Activated T-cell treated with anti-CD3 and anti-CD28 coated beads, Interleukin-2, amount 50 U/mL, for 1 hour (primary cell): ENCODE data around the gene TBCD.
A peak's percentile ranks its signal among the peaks of the same experiment; 100 is the strongest.
"Not testable (repeated sequence)": the region's sequence is repeated elsewhere in the genome, so short reads cannot be mapped to it uniquely, and the experiment has no call there.

Experiments
- DNase-seq: peaks from one replicate; pipeline ENCODE4 v3.0.0-alpha.2; 2020

TBCD gene

DNA sequence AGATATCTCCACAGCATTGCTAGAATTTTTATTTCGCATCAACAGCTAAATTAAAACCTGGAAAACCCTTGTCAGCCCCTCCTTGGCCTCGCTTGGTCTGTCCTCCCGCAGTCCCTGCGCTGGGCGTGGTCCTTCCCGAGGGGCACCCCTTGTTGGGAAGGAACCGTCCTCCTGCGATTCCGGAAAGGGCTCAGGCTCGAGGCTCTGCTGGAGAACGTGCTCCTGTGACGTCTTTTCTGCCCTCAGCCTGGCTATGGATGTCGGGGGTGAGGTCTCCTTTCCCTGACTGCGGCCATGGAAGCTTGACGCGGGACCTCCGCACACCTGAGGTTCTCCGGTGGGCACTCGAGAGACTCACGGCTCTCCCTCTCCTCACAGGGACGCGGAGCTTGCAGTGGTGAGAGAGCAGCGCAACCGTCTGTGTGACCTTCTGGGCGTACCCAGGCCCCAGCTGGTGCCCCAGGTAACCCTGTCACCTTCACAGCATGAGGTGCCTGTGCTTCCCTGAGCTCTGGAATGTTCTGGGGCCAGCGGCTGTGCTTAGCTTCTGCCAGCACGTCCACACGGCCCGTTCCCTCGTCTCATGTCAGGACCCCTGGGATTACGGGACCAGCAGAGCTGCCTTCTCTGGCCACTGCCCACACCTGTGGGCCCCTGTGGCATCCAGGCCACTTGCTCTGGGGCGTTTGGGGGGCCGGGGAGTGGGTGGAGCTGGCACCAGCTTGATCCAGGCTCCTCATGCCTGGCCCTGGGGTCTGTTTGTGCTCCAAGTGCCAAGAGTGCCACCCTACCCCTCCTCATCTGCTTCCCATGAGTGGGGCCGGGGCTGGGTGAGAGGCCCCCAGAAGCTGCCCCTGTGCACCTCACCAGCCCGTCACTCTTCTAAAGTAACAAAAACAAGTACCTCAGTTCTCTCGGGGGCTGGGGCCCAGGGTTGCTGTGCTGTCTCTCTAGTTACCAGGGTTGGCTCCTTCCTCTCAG, 189.4 kb downstream of the TBCD start:
- no peak for DNase-seq

DNA sequence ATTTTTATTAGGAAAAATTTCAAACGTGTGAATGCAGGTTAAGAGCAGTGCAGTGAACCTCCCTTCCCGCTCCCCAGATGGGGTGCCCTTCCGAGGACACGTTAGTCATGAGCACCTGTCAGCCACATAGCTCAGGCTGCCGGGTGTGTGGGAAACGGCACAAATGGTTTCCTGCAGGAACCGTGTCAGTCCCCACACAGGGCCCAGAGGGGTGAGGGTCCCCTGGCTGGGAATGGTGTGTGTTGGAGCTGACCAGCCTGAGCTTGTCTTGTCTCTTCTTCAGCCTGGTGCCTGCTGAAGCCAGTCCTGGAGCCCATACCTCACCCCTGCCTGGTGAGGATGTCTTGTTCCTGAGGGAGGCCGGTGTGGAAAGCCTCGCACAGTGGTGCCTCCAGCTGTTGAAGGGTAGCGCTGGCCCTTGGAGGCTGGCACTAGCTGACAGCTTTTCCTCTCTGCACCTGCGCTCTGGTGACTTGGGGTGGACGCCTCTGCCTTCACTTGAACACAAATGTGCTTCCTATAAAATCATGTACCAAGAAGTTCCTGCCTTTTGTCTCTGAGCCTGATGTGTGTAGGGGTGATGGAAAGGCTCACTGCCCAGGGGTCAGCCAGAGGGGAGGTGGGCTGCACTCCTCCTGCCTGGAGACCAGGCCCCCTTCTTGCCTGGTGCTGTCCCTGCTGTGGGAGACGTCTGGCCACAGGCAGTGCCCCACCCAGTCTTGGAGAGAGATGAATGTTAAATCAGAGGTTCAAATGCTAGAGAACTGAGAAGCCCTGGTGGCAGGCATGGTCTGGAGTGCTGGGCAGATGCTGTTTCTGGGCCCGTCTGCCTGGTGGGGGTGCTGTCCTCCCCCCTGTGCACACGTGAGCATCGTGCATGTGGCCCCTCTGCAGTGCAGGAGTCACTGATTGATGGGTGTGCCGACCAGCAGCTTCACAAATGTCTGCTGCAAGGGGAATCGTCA, 190.6 kb downstream of the TBCD start:
- no peak for DNase-seq

DNA sequence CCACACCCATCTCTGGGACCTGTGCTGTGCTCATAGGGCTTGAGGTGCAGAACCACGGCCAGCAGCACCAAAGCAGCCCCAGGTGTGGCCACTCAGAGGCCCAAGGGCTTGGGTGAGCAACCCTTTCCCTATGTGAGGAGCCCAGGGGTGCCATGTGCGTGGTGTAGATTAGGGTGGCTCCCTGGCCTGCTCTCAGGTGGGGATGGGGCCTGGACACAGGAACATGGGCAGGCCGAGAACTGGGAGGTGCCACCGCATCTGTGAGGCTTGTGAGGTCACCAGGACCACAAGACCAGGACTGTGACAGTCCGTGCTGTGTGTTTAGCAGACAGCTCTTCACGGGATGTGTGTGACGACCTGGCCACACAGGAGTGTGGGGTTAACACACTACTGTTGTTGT, 191.5 kb downstream of the TBCD start:
- no peak for DNase-seq

DNA sequence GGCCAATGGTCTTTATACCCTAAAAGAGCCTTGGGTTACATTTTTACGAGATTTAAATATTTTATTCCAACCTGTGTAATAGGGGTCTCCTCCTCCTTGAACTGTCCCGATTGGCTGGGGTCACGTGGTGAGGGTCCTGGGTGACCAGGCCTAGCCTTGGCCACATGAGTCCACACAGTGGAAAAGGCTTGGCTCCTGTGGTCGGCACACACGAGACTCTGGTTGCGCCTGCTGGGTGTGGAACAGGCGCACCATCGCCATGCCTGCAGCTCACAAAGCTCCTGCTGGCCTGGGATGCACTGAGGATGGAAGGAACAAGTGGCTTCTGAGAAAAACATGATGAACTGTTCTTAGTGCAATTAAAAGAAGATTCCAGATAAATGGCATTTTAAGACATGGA, 191.9 kb downstream of the TBCD start:
- DNase-seq, result peak; percentile 4

DNA sequence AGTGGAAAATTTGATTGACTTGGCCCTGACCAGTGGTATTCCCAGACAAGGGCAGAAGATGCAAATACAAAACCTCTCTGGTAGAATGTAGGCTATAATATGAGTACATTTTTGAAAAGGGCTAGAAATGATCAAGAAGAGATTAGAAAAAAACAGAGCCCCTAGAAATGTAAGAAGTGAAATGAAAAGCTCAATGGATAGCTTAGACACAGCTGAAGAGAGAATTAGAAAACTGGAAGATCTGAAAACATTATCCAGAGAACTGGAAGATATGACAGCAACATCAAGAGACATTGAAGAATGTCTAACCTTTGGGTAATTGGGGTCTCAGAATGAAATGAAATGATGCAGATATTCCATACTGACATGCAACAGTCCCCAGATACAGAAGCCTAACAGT, 193.1 kb downstream of the TBCD start:
- DNase-seq, result no peak

DNA sequence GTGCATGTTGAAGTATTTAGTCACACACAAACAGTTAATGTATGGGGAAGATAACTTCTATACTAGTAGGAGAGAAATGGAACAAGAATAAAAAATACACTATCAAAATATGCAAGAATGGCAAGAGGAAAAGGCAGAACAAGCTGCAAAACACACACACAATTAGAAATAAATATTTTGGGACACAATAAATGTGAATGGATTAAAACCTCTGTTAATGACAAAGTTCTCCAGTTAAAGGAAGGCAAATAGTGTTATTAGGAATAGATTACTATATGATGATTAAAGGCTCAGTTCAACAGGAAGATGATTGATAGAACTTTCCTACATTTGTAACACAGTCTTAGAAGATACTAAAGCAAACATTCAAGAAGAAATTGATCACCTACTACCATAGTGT, 194.2 kb downstream of the TBCD start:
- no peak for DNase-seq

DNA sequence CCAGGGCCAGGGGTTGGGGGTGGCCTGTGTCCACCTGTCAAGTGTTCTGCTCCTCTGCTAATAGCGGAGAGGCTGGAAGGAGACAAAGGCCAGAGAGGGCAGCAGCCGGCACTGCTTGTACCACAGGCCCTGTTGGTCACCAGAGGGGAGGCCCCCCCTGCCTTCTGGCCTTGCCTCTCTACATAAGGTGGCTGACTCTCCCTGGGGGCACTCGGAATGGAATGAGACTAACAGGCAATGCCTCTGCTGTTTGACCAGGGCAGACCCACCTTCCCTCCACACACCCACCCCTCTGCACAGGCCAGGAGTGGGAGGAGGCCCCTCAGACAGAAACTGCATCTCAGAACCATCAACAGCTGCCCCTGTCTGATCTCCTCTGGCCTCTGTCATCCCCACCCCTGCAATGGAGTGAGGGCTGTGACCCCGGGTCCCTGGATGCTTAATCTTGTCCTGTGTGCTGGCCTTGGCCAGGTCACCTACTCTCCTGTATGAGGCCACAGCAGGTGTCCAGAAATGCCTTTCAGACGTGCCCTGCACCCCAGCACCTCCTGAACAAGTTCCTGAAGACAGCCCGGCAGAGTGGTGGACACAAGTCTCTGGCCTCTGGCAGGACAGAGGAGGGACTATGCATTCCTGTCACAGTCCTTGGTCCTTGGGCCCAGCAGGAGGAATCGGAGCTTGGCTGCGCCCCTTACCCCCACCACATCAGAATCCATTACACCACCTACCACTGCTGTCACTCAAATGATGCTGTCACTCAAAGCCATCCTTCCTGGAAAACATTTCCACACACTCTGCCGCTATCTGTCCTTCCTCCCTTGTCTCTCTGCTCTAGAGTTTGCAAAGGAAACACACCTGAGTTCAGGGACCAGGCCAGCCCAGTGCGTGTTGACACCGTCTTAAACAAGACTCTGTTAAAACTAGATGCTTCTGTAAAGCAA, 195.5 kb downstream of the TBCD start:
- DNase-seq, result no peak

DNA sequence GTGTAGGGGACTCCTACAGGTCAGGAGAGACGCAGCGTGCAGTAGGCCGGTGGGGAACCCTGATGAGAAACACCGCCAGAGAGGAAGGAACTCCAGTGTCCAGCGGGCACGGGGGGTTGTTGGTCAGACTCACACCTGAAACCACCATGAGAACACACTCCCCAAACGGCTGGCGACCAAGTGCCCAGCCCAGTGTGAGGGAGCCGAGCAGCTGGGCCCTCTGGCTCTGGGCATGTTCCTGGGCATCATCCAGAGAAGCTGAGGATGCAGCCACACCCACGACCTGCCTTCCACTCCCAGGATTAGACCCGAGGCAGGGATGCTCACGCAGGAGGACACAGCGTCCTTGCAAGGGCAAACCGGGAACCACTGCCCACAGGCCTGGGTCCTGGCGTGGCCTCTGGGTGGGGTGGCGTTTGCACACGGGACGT, 196.2 kb downstream of the TBCD start:
- DNase-seq, result no peak

DNA sequence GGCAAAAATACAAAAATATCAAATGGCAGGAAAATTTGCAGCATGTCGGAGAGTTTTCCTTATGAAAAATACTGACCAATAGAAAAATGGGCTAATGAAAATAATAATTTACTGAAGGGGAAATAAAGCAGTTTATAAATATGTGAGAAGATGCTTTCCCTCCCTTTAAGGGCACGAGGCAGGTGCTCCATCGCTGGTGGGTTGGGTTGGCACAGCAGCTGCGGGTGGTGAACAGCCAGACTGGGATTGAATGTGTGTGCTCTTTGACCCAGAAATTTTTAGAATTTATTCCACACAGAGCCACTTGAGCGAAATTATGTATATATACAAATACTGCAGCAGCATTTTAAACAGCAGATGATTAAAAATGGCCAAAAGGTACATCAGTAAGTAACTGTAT, 197.1 kb downstream of the TBCD start:
- no peak for DNase-seq

DNA sequence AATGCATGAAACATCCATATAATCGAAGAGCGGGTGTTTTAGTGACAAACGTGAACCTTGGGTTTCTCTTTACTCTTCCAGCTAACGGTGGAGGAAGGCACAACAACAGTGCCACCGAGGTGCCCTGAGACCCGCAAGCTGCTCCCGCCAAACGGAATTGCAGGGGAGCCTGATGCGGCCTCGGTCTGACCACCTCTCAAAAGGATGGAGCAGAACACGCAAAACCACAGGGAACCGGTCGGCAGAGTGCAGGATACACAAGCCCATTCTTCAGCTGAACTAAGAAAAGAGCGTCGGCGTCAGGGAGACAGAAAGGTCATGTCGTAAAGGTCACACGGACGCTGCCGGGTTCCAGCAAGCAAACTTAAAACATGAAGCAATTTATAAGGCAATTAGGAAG, 197.5 kb downstream of the TBCD start:
- no peak for DNase-seq

DNA sequence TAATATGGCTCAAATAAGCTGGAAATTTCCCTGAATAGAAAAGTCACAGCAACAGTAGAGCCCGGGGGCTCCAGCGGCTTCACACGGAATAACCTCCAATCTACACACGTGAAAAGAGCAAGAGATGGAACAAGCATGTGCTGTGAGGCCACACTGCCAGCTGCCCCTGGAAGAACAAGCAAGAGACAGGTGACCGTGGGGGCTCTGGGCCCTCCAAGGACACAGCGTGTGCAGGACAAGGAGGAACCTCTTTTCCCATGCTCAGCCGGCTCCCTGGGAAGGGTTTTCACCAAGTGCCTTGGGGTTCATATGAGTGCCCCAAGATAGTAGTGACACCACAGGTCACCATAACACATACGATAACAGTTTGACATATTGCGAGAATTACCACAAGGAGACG, 198.1 kb downstream of the TBCD start:
- no peak for DNase-seq

DNA sequence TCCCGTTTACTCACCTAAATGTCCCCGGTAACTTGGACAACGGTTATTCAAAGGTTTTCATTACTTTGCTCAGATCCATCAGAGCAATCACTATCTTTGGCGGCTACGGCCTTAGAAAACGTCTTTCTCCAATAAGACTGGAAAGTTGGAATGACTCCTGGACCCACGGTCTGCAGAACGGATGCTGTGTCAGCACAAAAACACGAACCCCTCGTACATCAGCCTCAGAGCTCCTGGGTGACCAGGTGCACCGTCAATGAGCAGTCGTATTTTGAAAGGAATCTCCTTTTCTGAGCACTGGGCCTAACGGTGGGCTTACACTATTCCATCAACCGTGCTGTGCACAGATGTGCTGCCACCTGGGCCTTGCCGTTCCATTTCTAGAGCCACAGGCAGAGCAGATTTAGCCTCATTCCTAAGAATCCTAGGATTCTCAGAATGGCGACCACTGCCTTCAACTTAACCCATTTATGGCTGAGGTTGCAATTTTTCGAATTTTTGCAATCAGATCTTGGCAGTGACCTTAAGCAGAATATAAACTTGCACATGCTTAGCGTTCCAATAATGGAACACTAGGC, 198.7 kb downstream of the TBCD start:
- no peak for DNase-seq

DNA sequence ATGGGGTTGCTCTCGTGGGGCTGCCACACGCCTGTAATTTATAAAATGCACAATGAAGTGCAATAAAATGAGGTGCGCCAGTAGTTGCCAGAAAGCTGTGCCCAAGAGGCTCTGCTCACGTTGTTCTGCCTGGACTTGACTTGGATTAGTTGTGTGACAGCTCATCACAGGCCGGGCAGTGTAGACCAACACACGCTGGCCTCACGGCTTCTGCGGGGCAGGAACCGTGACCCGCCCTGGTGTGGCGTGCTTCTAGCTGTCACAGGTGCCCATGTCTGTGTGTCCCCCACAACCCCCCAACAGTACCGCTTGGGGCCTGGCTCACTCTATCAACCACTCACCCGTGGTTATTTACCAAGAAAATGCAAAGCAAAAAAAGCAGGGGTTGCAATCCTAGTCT, 200.2 kb downstream of the TBCD start:
- DNase-seq, result no peak

DNA sequence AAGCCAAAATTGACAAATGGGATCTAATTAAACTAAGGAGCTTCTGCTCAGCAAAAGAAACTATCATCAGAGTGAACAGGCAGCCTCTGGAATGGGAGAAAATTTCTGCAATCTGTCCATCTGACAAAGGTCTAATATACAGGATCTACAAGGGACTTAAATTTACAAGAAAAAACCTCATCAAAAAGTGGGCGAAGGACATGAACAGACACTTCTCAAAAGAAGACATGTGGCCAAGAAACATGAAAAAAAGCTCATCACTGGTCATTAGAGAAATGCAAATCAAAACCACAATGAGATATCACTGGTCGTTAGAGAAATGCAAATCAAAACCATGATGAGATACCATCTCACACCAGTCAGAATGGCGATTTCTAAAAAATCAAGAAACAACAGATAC, 203.2 kb downstream of the TBCD start:
- DNase-seq, result not testable (repeated sequence)

DNA sequence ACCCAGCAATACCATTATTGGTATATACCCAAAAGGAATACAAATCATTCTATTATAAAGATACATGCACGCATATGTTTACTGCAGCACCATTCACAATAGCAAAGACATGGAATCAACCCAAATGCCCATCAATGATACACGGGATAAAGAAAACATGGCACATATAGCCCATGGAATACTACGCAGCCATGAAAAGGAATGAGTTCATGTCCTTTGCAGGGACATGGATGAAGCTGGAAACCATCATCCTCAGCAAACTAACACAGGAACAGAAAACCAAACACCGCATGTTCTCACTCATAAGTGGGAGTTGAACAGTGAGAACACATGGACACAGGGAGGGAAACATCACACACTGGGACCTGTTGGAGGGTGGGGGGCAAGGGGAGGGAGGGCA, 203.8 kb downstream of the TBCD start:
- not testable (repeated sequence) for DNase-seq

DNA sequence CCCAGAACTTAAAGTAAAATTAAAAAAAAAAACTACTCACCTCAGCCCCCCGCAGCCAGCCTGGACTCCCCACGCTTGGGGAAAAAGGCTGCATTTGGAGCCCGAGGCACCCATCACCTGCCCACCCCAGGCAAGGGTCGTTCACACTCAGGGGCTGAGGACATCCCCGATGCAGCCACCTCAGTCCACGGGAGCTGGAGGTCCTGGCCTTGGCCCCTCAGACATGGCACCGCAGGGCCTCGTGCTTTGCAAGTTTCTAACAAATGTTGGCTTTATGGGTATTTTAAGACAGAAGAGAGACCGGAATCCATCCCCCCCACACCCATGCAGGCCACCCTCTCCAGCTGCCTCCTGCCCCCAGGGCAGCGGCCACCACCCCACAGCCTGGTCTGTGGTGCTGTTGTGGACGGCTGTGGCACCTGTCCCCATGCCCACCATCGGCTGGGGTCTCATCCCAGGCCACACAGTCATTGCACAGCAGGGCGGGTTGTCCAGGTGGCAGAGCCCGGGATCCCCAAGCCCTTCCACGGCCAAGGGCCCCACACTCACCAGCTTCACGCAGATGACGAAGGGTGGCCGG, 204.4 kb downstream of the TBCD start:
- no peak for DNase-seq

DNA sequence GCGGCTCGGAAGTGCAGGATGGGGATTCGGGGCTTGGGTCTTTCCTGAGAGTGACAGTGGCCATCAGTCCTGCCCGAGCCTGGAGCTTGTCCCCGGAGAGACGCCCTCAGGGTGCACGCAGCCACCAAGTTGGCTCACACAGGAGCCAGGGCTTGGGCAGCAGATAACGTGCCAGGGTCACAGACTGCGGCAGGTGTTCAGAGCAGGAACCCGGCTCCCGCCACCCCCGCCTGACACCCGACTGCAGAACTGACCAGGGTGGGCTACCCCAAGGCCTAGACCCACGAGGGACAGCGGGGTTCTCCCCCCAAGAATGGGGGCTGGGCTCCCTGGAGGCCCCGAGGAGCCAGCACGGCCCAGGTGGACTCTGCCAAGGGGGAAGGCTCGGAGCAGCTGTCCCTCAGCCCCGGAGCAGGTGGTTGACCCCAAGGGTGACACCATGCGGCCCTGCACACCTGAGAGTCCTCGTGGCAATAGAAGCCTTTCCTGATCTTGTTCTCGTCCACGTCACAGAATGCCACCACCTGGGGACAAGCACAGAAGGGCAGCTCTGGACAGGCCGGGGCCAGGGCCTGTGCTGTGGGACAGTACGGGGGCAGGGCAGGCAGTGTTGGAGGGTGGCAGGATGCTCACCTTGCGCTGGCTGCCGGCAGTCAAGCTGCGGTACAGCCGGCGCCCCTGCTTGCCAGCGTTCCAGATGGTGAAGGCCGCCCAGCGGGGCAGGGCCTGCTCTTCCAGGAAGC, 205.0 kb downstream of the TBCD start:
- DNase-seq, result no peak

DNA sequence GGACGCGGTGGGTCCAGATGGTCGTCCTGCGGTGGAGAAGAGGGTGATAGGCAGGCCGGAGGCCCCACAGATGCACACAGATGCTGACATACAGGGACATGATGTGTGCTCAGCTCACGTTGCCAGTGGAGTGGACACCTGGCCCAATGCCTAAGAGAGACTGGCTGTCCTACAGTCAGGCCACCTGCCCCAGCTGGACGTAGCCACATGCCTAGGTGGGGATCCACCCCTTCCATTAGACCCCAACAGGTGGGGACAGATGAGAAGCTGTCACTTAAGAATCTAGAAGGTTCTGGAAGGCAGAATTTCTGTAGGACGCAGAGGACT, 205.6 kb downstream of the TBCD start:
- DNase-seq, result no peak

DNA sequence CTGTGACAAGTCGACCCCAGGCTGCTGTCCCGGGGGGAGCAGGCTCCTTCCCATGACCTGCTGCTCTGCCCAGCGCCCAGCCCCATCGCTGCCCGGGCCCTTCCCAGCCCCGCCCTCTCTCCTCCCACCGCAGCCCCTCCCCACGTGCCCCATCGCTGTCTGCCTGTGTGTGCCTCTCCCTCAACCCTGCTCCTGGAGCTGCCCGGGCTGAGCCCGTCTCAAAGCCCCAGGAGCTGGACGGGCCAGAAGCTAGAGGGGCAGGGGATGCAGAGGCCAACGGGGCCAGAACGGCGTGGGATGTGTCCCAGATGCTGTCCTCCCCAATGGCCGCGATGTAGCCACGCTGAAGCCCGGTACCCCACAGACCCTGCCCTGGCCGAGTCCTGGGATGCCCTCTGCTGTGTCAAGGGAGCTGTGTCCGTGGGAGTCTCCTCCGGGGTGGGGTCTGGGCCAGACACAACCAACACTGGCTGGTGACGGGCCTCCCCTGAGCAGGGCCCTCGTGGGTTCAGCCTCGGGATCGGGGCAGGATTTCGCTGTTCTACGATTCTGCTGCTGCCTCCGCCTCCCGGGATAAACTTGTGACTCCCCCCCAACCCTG, 206.2 kb downstream of the TBCD start:
- no peak for DNase-seq

DNA sequence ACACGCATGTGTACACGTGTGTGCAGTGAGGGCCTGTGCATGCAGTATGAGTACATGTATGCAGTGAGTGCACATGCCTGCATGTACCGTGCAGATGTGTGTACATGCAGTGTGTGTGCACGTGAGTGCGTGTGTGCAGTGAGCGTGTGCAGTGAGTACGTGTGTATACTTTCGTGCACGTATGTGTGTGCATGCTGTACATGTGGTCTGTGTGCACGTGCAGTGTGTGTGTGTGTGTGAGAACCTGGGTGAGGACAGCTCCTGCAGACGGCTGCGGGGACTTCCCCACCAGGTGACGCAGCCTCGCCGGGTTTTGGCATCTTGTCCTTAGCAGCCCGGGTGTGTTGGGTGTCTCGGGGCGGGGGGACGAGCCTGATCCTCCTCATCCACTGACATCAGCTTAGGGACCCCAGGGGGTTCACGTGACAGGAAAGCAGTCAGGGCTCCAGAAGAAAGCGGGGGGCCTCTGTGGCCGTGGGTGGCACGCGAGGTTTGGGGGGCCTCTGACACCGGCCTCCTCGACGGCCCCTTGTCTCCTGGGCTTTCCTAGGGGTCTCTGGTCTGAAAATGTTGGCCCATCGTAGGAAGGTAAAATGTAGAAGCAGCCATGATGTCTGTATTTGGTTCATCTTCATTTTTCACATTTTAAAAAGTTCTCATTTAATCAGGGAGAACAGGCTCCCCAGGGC, 207.5 kb downstream of the TBCD start:
- no peak for DNase-seq
